Esophagus muscularis mucosa (tissue), 3 donors: ENCODE results near the gene GJC2.

Experiments
- POLR2A ChIP-seq: fragments of 450-650 bp; IDR thresholded peaks from one replicate; pipeline ENCODE4 v1.6.1; 2017; ENCODE audit warnings: antibody characterized with exemption, moderate library complexity, mild to moderate bottlenecking, low read depth
- TF ChIP-seq, protein P1 (sequence below), 3 experiments: fragments of 200-600 bp in 2 of 3; fragments of 450-650 bp in 1 of 3; sonication (generic) in 2 of 3; IDR thresholded peaks; one replicate each; pipeline ENCODE4 v1.5.1; 2017 to 2019; ENCODE audit warnings: antibody characterized with exemption in 3 of 3, mild to moderate bottlenecking in 2 of 3, moderate library complexity in 1 of 3

DNA sequence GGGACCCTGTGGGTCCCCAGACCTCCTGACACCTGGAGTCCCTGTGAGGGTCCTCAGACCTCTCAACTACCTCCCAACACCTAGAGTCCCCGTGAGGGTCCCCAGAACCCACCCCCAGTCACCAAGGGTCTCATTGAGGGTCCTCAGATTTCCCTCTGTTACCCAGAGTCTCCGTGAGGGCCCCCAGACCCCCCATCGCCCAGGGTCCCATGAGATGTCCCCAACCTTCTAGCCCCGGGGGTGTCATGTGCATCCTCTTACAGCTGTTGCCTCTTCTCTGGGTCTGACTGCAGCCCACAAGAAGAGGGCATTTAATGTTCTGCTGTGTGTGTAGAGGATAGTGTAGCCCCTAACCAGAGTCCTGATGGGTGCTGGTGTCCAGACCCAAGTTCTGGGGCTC, 2.0 kb upstream of the GJC2 start:
- TF ChIP-seq, protein P1, sequence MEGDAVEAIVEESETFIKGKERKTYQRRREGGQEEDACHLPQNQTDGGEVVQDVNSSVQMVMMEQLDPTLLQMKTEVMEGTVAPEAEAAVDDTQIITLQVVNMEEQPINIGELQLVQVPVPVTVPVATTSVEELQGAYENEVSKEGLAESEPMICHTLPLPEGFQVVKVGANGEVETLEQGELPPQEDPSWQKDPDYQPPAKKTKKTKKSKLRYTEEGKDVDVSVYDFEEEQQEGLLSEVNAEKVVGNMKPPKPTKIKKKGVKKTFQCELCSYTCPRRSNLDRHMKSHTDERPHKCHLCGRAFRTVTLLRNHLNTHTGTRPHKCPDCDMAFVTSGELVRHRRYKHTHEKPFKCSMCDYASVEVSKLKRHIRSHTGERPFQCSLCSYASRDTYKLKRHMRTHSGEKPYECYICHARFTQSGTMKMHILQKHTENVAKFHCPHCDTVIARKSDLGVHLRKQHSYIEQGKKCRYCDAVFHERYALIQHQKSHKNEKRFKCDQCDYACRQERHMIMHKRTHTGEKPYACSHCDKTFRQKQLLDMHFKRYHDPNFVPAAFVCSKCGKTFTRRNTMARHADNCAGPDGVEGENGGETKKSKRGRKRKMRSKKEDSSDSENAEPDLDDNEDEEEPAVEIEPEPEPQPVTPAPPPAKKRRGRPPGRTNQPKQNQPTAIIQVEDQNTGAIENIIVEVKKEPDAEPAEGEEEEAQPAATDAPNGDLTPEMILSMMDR (IDR thresholded peaks at IDR 0.05): no peak
- TF ChIP-seq POLR2A: no peak
